Activated naive CD4-positive, alpha-beta T cell (primary cell): ENCODE results near the gene LIN28A.
"Not testable (repeated sequence)": the region's sequence is repeated elsewhere in the genome, so short reads cannot be mapped to it uniquely, and the experiment has no call there.

Experiments used
- DNase-seq, 4 experiments: peaks; one replicate each; lab custom pipeline; 2025; lab: John Stamatoyannopoulos, UW

Gene LIN28A

GRCh38 chr1:26410706-26411623 is at the start of gene LIN28A:
LIN28A (plus strand) TSS chr1:26410817; CDS start chr1:26410892, 75 bp downstream.
- DNase-seq, result no peak

GRCh38 chr1:26361605-26362122 is 49.0 kb upstream of the LIN28A start:
- no peak for DNase-seq

- no peak for DNase-seq
Measured at GRCh38 chr1:26362331-26362730, 48.3 kb upstream of the LIN28A start.

GRCh38 chr1:26363549-26364448 is 46.8 kb upstream of the LIN28A start:
- DNase-seq, result peak; percentile 64 to 83 (median 74)

- DNase-seq, result no peak
Measured at GRCh38 chr1:26364956-26365355, 45.7 kb upstream of the LIN28A start.

- no peak for DNase-seq
Measured at GRCh38 chr1:26367441-26367840, 43.2 kb upstream of the LIN28A start.

GRCh38 chr1:26368006-26368405 is 42.6 kb upstream of the LIN28A start:
- no peak for DNase-seq

- no peak for DNase-seq
Measured at GRCh38 chr1:26368486-26368885, 42.1 kb upstream of the LIN28A start.

- no peak for DNase-seq
Measured at GRCh38 chr1:26370591-26371382, 39.8 kb upstream of the LIN28A start.

GRCh38 chr1:26372039-26372438 is 38.6 kb upstream of the LIN28A start:
- DNase-seq, result no peak

GRCh38 chr1:26372611-26373010 is 38.0 kb upstream of the LIN28A start, which contains the start of gene ZNF683:
ZNF683 (minus strand) TSS chr1:26372750; CDS start chr1:26368571, 4,179 bp downstream.
- DNase-seq, result not testable (repeated sequence)

GRCh38 chr1:26373281-26373680 is 37.3 kb upstream of the LIN28A start:
- DNase-seq, result peak in 1 of 4 experiments; percentile 24

GRCh38 chr1:26373789-26374188 is 36.8 kb upstream of the LIN28A start:
- DNase-seq, result no peak

- DNase-seq, result not testable (repeated sequence)
Measured at GRCh38 chr1:26374361-26374760, 36.3 kb upstream of the LIN28A start.

- DNase-seq, result no peak
Measured at GRCh38 chr1:26375081-26375480, 35.5 kb upstream of the LIN28A start.

- DNase-seq, result no peak
Measured at GRCh38 chr1:26376050-26376449, 34.6 kb upstream of the LIN28A start.

GRCh38 chr1:26378088-26378878 is 32.3 kb upstream of the LIN28A start:
- peak in 3 of 4 experiments; percentile 18 to 58 (median 57) for DNase-seq

- no peak for DNase-seq
Measured at GRCh38 chr1:26378879-26379251, 31.8 kb upstream of the LIN28A start.

GRCh38 chr1:26384076-26384475 is 26.5 kb upstream of the LIN28A start:
- DNase-seq, result no peak

GRCh38 chr1:26385063-26385462 is 25.6 kb upstream of the LIN28A start:
- DNase-seq, result not testable (repeated sequence)

- DNase-seq, result no peak
Measured at GRCh38 chr1:26387447-26387846, 23.2 kb upstream of the LIN28A start.
